SK-N-SH (cell line): ENCODE results near the gene ETV1. TPM values are rescaled to one million over a fixed set of nuclear protein-coding genes. Genes with fewer than 3 reads are reported as not detected.

ENCODE experiments used
- CTCF ChIA-PET: fragments of 300-600, 350-600 bp; formaldehyde crosslinking; extraction: SDS; loops from one replicate; lab custom pipeline; 2021; lab: Yijun Ruan, JAX
- POLR2A ChIA-PET: fragments of 350-600 bp; sonication (Branson Sonifier 250); formaldehyde crosslinking; extraction: SDS; loops from one replicate; lab custom pipeline; 2020; ENCODE audit warnings: antibody characterized with exemption, inconsistent platforms; lab: Yijun Ruan, JAX
- DNase-seq: peaks from one replicate; pipeline ENCODE4 v3.0.0; 2012
- H2AFZ ChIP-seq: fragments of 200-600 bp; sonication (generic); 2 replicates; pipeline ENCODE4 v1.8.1; 2016; ENCODE audit warnings: antibody characterized with exemption, mild to moderate bottlenecking, low read depth
- H3F3A ChIP-seq: fragments of 200-600 bp; sonication (generic); replicated peaks from 2 replicates; pipeline ENCODE3; 2016; ENCODE audit warnings: antibody characterized with exemption, mild to moderate bottlenecking; ENCODE audit not compliant: insufficient read depth
- H3K27ac ChIP-seq, 2 experiments: fragments of 200-500 bp in 1 of 2; fragments of 200-600 bp in 1 of 2; sonication (Bioruptor generic) in 1 of 2; sonication (generic), shearing (Covaris generic) in 1 of 2; 2 replicates each; pipeline versions ENCODE4 v1.5.1 to v1.6.1; 2014 to 2016; ENCODE audit warnings: low read depth in 2 of 2, inconsistent platforms in 1 of 2, low read length in 1 of 2, mild to moderate bottlenecking in 1 of 2, mixed read lengths in 1 of 2
- H3K27me3 ChIP-seq: fragments of 200-600 bp; sonication (generic), shearing (Covaris generic); 2 replicates; pipeline ENCODE4 v1.6.1; 2016; ENCODE audit warnings: mixed run types; ENCODE audit not compliant: insufficient read depth
- H3K36me3 ChIP-seq, 2 experiments: fragments of 200-500 bp in 1 of 2; fragments of 200-600 bp in 1 of 2; sonication (Bioruptor generic) in 1 of 2; sonication (generic) in 1 of 2; replicated peaks in 1 of 2; 2 replicates each; pipeline versions ENCODE3 to v1.5.1; 2014 to 2016; ENCODE audit warnings: low read length in 1 of 2, mild to moderate bottlenecking in 1 of 2; ENCODE audit not compliant: insufficient read depth in 2 of 2, control insufficient read depth in 1 of 2
- H3K4me1 ChIP-seq, 2 experiments: fragments of 200-500 bp in 1 of 2; fragments of 200-600 bp in 1 of 2; sonication (Bioruptor generic) in 1 of 2; sonication (generic), shearing (Covaris generic) in 1 of 2; 2 replicates each; pipeline versions ENCODE4 v1.5.1 to v1.6.1; 2014 to 2016; ENCODE audit warnings: low read depth in 1 of 2, low read length in 1 of 2, mixed run types in 1 of 2; ENCODE audit not compliant: insufficient read depth in 2 of 2, control insufficient read depth in 1 of 2
- H3K4me2 ChIP-seq: fragments of 200-600 bp; sonication (generic), shearing (Covaris generic); 2 replicates; pipeline ENCODE4 v1.6.1; 2017; ENCODE audit warnings: mixed run types
- H3K4me3 ChIP-seq, 2 experiments: fragments of 200-500 bp in 1 of 2; fragments of 200-600 bp in 1 of 2; sonication (Bioruptor generic) in 1 of 2; sonication (generic), shearing (Covaris generic) in 1 of 2; 2 replicates each; pipeline versions ENCODE4 v1.5.1 to v1.8.1; 2014 to 2016; ENCODE audit warnings: low read depth in 2 of 2, inconsistent platforms in 1 of 2, low read length in 1 of 2, mild to moderate bottlenecking in 1 of 2, mixed read lengths in 1 of 2, moderate library complexity in 1 of 2
- H3K79me2 ChIP-seq: fragments of 200-600 bp; sonication (generic); 2 replicates; pipeline ENCODE4 v1.8.1; 2017; ENCODE audit warnings: mild to moderate bottlenecking; ENCODE audit not compliant: insufficient read depth
- H3K9ac ChIP-seq: fragments of 200-600 bp; sonication (generic); 2 replicates; pipeline ENCODE4 v1.6.1; 2017; ENCODE audit warnings: mixed run types
- H3K9me2 ChIP-seq: fragments of 200-600 bp; sonication (generic); 2 replicates; pipeline ENCODE4 v1.6.1; 2017; ENCODE audit warnings: mixed run types
- H3K9me3 ChIP-seq: fragments of 200-600 bp; sonication (generic); 2 replicates; pipeline ENCODE4 v1.6.1; 2017; ENCODE audit warnings: mixed run types, mild to moderate bottlenecking, moderate library complexity
- H4K20me1 ChIP-seq: fragments of 200-600 bp; sonication (generic); 2 replicates; pipeline ENCODE4 v1.6.1; 2017; ENCODE audit warnings: mild to moderate bottlenecking, mixed run types; ENCODE audit not compliant: insufficient read depth
- CHD2 ChIP-seq: fragments of 150-350 bp; IDR thresholded peaks from 2 replicates; pipeline ENCODE4 v1.6.1; 2018; ENCODE audit warnings: low read length; ENCODE audit not compliant: partially characterized antibody
- CTCF ChIP-seq: fragments of 200-600 bp; sonication (generic); IDR thresholded peaks from 2 replicates; pipeline ENCODE4 v1.6.1; 2017; ENCODE audit warnings: antibody characterized with exemption, mild to moderate bottlenecking, moderate library complexity
- ELF1 ChIP-seq: IDR thresholded peaks from 2 replicates; pipeline ENCODE4 v1.4.0; 2012
- EP300 ChIP-seq, 2 experiments: IDR thresholded peaks; 2 replicates each; pipeline versions ENCODE4 v1.4.0 to v1.6.1; 2012; ENCODE audit warnings: borderline replicate concordance in 1 of 2, low read depth in 1 of 2, low read length in 1 of 2
- FOXJ3 ChIP-seq: sonication (generic); formaldehyde crosslinking; IDR thresholded peaks from 2 replicates; pipeline ENCODE4 v1.5.1; 2020; ENCODE audit warnings: mild to moderate bottlenecking, missing genetic modification reagents
- GABPA ChIP-seq: IDR thresholded peaks from 2 replicates; pipeline ENCODE4 v1.4.0; 2012; ENCODE audit warnings: low read depth, mild to moderate bottlenecking
- GATA2 ChIP-seq: sonication (generic); formaldehyde crosslinking; IDR thresholded peaks from 2 replicates; pipeline ENCODE4 v1.5.0; 2020; ENCODE audit warnings: mild to moderate bottlenecking, missing genetic modification reagents
- IRF3 ChIP-seq: fragments of 150-350 bp; IDR thresholded peaks from 2 replicates; pipeline ENCODE4 v1.6.1; 2016; ENCODE audit warnings: mild to moderate bottlenecking, low read depth, low read length
- JUND ChIP-seq: IDR thresholded peaks from 2 replicates; pipeline ENCODE4 v1.4.0; 2012
- MXI1 ChIP-seq: IDR thresholded peaks from 2 replicates; pipeline ENCODE4 v1.6.1; 2012; ENCODE audit warnings: mild to moderate bottlenecking, low read depth, low read length, improper control_type of control experiment
- NFIC ChIP-seq: IDR thresholded peaks from 2 replicates; pipeline ENCODE4 v1.4.0; 2012; ENCODE audit warnings: borderline replicate concordance
- NRF1 ChIP-seq: IDR thresholded peaks from 2 replicates; pipeline ENCODE4 v1.6.1; 2012; ENCODE audit warnings: low read depth, mild to moderate bottlenecking, low read length
- POLR2AphosphoS5 ChIP-seq: IDR thresholded peaks from 2 replicates; pipeline ENCODE4 v1.6.1; 2012; ENCODE audit warnings: low read depth, low read length
- RCOR1 ChIP-seq: fragments of 150-350 bp; IDR thresholded peaks from 2 replicates; pipeline ENCODE4 v1.6.1; 2017; ENCODE audit warnings: antibody characterized with exemption, low read length
- RXRA ChIP-seq: IDR thresholded peaks from 2 replicates; pipeline ENCODE4 v1.4.0; 2012; ENCODE audit warnings: low read depth, mild to moderate bottlenecking, borderline replicate concordance
- SIN3A ChIP-seq: IDR thresholded peaks from 2 replicates; pipeline ENCODE4 v1.6.1; 2012; ENCODE audit warnings: low read depth, mild to moderate bottlenecking, low read length, moderate library complexity, borderline replicate concordance
- SMC3 ChIP-seq: IDR thresholded peaks from 2 replicates; pipeline ENCODE4 v1.6.1; 2012; ENCODE audit warnings: low read depth, low read length, improper control_type of control experiment
- TAF1 ChIP-seq: IDR thresholded peaks from 2 replicates; pipeline ENCODE4 v1.6.1; 2012; ENCODE audit warnings: low read depth, mild to moderate bottlenecking, low read length, moderate library complexity, borderline replicate concordance
- TCF12 ChIP-seq: IDR thresholded peaks from 2 replicates; pipeline ENCODE4 v1.4.0; 2012
- USF2 ChIP-seq: fragments of 150-350 bp; IDR thresholded peaks from 2 replicates; pipeline ENCODE4 v1.6.1; 2017; ENCODE audit warnings: antibody characterized with exemption, low read length, low read depth, borderline replicate concordance
- YY1 ChIP-seq: IDR thresholded peaks from 2 replicates; pipeline ENCODE4 v1.4.0; 2012; ENCODE audit warnings: low read depth, mild to moderate bottlenecking
- WGBS: methylation state at CpG from one replicate; pipeline ENCODE4 v1.1.6; 2017; ENCODE audit warnings: low lambda C conversion rate; 5-methylcytosine and 5-hydroxymethylcytosine counted together
- polyA plus RNA-seq, 3 experiments: library from polyadenylated mRNA; depleted of rRNA; stranded (reverse); fragments of >200 nt; gene quantifications; 2 replicates each; pipeline ENCODE4 v1.2.3, GENCODE V29; 2012

Gene ETV1
- polyA plus RNA-seq, 1 of the 3 experiments (the other 2 are of a cell fraction): 24.9 TPM

- TF ChIP-seq CHD2: no peak
- no peak for TF ChIP-seq NRF1
- TF ChIP-seq JUND: no peak
- no peak for TF ChIP-seq GABPA
- no peak for TF ChIP-seq ELF1
- TF ChIP-seq SMC3: no peak; the same call in 1 of the 2 replicates
Measured at GRCh38 chr7:13990319-13990983, 985 bp upstream of the ETV1 start (continued).

GRCh38 chr7:13989949-13990305 lies 461 bp upstream of the ETV1 start:
- H3K9me3 ChIP-seq: no peaks in the 10 kb centered on the region
- peak overlapping the region; percentile 95 for H3K4me2 ChIP-seq
- no peaks in the 10 kb centered on the region for H3K27me3 ChIP-seq
- under 1% methylated on average over 13 of the region's 13 CpGs for WGBS
- TF ChIP-seq TCF12: 0 out of 2 replicates have a peak, but pooled peaks have one; percentile 2
- no peak for TF ChIP-seq SIN3A
- peak overlapping the region; percentile 91 to 100 for H3K4me3 ChIP-seq
- peak overlapping the region; percentile 97 for H2AFZ ChIP-seq
- no peaks in the 10 kb centered on the region for H3K9me2 ChIP-seq
- peaks cover 8 to 25% of the 10 kb centered on the region in 2 experiments; a peak in 2 of 4 replicates for H3K4me1 ChIP-seq
- ChIA-PET CTCF (interaction anchor here (0.7 to 3.6 kb wide), 30 partner anchors 10 to 728 kb away, joined by 3 to 34 read pairs (median 4); no protein-coding TSS in a partner anchor), POLR2A (interaction anchor here (0.6 to 1.3 kb wide), 4 partner anchors 9 to 1895 kb away, joined by 3 to 4 read pairs (median 4); no protein-coding TSS in a partner anchor)
- H3K9ac ChIP-seq: peak overlapping the region; percentile 82
- H3F3A ChIP-seq: peaks cover 34% of the 10 kb centered on the region
- peak overlapping the region; percentile 91 to 96 for H3K27ac ChIP-seq
- peaks cover 4 to 5% of the 10 kb centered on the region in 2 experiments for H3K36me3 ChIP-seq
- no peaks in the 10 kb centered on the region for H4K20me1 ChIP-seq
- H3K79me2 ChIP-seq: no peaks in the 10 kb centered on the region
- DNase-seq: no peak

- H3K27me3 ChIP-seq: no peaks in the 10 kb centered on the region
- H3K27ac ChIP-seq: peak overlapping the region; percentile 91 to 96
- no peaks in the 10 kb centered on the region for H3K9me2 ChIP-seq
- peaks cover 4 to 5% of the 10 kb centered on the region in 2 experiments for H3K36me3 ChIP-seq
- H3K4me3 ChIP-seq: peak overlapping the region; percentile 91 to 100
- ChIA-PET POLR2A (interaction anchor here (0.6 kb wide), 1 partner anchor 57 kb away, joined by 3 read pairs; no protein-coding TSS in a partner anchor), CTCF (interaction anchor here (0.5 to 3.6 kb wide), 30 partner anchors 8 to 703 kb away, joined by 3 to 34 read pairs (median 4); no protein-coding TSS in a partner anchor)
- peak overlapping the region; percentile 82 for H3K9ac ChIP-seq
- no peaks in the 10 kb centered on the region for H3K9me3 ChIP-seq
- peaks cover 8 to 25% of the 10 kb centered on the region in 2 experiments; a peak in 2 of 4 replicates for H3K4me1 ChIP-seq
- peaks cover 34% of the 10 kb centered on the region for H3F3A ChIP-seq
- DNase-seq: peak; percentile 24
- WGBS: 3% methylated on average over 5 of the region's 5 CpGs
- no peaks in the 10 kb centered on the region for H3K79me2 ChIP-seq
- peak overlapping the region; percentile 95 for H3K4me2 ChIP-seq
- peak overlapping the region; percentile 97 for H2AFZ ChIP-seq
- H4K20me1 ChIP-seq: no peaks in the 10 kb centered on the region
- no peak for TF ChIP-seq YY1
- TF ChIP-seq MXI1: peak; percentile 7
- TF ChIP-seq TCF12: 0 out of 2 replicates have a peak, but pooled peaks have one; percentile 5
- no peak; the same call in 1 of the 2 replicates for TF ChIP-seq TAF1
- TF ChIP-seq CTCF: no peak
- TF ChIP-seq FOXJ3: no peak
- TF ChIP-seq POLR2AphosphoS5: no peak
- peak; percentile 39 for TF ChIP-seq GATA2 (CRISPR knock-in tag)
- TF ChIP-seq RXRA: 0 out of 2 replicates have a peak, but pooled peaks have one; percentile 22
- no peak for TF ChIP-seq RCOR1
- TF ChIP-seq NFIC: no peak; the same call in 1 of the 2 replicates
- no peak for TF ChIP-seq EP300 (IDR thresholded peaks at IDR 0.05; ENCODE audit: borderline replicate concordance in 1 of 2, low read depth in 1 of 2, low read length in 1 of 2)
- TF ChIP-seq IRF3: no peak
- no peak for TF ChIP-seq USF2
Measured at GRCh38 chr7:13988731-13989125, 738 bp downstream of the ETV1 start.
